Measurements from ENCODE around the gene TSPAN9.

DNA sequence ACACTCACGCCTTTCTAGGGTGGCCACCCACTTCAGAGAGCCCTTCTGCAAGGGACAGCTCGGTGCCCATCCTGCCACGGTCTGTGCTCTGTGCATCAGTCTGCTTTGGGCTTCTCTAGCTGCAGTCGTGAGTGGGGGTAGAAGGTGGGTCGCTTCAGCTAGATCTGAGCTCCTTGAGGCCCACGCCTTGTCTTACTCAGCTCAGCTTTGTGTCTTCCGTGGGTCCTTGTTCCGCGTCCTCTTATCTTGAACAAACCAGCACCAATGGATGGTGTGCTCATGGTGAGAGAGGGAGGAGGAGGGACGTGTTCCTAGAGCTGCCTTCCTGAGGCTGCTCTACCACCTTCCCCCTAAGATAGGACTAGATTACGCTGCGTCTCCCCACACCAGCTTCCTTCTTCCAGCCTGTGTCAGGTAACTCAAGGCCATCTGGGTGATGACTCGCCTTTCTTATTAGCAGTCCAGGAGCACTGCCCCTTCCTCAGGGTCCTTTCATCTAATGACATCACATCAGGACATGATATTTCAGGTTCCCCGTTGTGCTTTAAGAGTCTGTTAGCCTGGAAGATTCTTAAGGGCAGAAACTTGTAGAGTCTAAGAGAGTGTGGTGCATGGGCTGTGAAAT lies 118.8 kb downstream of the TSPAN9 start:
- TF ChIP-seq, protein P1, sequence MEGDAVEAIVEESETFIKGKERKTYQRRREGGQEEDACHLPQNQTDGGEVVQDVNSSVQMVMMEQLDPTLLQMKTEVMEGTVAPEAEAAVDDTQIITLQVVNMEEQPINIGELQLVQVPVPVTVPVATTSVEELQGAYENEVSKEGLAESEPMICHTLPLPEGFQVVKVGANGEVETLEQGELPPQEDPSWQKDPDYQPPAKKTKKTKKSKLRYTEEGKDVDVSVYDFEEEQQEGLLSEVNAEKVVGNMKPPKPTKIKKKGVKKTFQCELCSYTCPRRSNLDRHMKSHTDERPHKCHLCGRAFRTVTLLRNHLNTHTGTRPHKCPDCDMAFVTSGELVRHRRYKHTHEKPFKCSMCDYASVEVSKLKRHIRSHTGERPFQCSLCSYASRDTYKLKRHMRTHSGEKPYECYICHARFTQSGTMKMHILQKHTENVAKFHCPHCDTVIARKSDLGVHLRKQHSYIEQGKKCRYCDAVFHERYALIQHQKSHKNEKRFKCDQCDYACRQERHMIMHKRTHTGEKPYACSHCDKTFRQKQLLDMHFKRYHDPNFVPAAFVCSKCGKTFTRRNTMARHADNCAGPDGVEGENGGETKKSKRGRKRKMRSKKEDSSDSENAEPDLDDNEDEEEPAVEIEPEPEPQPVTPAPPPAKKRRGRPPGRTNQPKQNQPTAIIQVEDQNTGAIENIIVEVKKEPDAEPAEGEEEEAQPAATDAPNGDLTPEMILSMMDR (optimal IDR thresholded peaks at IDR 0.05 in 1 of 3, IDR thresholded peaks at IDR 0.05 in 1 of 3, conservative IDR thresholded peaks at IDR 0.05 in 1 of 3; ENCODE audit: extremely low read depth in 1 of 3, insufficient read depth in 2 of 3, low read length in 3 of 3): no peak
- no peak for TF ChIP-seq EZH2 (IDR thresholded peaks at IDR 0.05; ENCODE audit: low read length)
